ENCODE results near the gene SYNPO2. TPM values are rescaled to one million over a fixed set of nuclear protein-coding genes. Genes with fewer than 3 reads are reported as not detected.

The SYNPO2 gene
- total RNA-seq, 1 donor from 2014 or later, result 26.2 TPM

DNA sequence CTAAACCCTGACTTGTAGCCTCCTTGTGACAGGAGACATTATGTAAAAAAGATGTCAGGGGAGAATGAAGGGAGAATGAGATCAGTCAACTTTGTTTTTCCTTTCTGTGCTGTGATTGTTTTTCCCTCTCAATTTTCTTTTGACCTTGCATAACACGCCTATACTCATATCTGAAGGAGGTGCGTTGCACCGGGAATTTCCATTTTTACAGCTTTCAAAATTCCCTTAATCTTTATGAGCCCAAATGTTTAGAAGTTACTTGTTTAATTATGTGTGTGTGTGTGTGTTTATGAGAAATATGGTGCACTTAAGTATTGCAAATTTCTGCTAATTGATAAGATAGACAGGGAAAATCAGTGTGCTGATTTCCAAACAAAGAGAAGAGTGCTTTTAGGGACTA is 21.6 kb downstream of the SYNPO2 start:
- Histone ChIP-seq H3K4me3 (no peak overlapping the region), H3K27ac (no peak overlapping the region), H3K36me3 (no peaks in the 10 kb centered on the region), H3K4me1 (no peaks in the 10 kb centered on the region), H3K27me3 (ENCODE audit: low read depth) (no peaks in the 10 kb centered on the region), H3K9me3 (no peaks in the 10 kb centered on the region)
- intact Hi-C loops (cut with DNase I), result no loop called here
- ATAC-seq (peak in 1 of 2 donors; percentile 31), DNase-seq (no peak)
- TF ChIP-seq, protein P1, sequence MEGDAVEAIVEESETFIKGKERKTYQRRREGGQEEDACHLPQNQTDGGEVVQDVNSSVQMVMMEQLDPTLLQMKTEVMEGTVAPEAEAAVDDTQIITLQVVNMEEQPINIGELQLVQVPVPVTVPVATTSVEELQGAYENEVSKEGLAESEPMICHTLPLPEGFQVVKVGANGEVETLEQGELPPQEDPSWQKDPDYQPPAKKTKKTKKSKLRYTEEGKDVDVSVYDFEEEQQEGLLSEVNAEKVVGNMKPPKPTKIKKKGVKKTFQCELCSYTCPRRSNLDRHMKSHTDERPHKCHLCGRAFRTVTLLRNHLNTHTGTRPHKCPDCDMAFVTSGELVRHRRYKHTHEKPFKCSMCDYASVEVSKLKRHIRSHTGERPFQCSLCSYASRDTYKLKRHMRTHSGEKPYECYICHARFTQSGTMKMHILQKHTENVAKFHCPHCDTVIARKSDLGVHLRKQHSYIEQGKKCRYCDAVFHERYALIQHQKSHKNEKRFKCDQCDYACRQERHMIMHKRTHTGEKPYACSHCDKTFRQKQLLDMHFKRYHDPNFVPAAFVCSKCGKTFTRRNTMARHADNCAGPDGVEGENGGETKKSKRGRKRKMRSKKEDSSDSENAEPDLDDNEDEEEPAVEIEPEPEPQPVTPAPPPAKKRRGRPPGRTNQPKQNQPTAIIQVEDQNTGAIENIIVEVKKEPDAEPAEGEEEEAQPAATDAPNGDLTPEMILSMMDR (IDR thresholded peaks at IDR 0.05), result no peak

DNA sequence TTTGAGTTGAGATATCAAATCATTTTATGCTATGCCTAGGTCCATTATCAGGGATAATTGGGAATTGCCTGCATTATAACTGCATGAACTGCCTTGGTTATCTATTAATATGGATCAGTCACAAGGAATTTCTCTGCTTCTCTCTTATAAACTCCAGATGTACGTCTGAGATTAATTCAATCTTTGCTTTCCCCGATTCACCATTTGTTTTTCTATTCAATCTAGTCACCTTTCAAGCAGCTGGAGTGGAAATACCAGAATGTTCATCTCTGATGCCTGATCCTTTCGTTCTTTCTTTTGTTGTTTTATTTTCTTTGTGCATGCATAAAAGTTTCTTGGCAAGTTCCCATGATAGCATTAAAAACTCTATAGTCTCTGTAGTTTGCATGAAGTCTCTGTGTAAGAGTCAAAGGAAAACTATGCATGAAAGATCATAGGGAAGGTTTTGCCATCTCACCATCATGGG is 22.6 kb downstream of the SYNPO2 start:
- TF ChIP-seq, protein P1 (IDR thresholded peaks at IDR 0.05), result no peak
- Histone ChIP-seq H3K4me1 (no peaks in the 10 kb centered on the region), H3K9me3 (no peaks in the 10 kb centered on the region), H3K27me3 (ENCODE audit: low read depth) (no peaks in the 10 kb centered on the region), H3K36me3 (no peaks in the 10 kb centered on the region), H3K27ac (no peak overlapping the region), H3K4me3 (no peak overlapping the region)
- intact Hi-C loops (cut with DNase I), result no loop called here
- no peak for DNase-seq
- ATAC-seq, result no peak

DNA sequence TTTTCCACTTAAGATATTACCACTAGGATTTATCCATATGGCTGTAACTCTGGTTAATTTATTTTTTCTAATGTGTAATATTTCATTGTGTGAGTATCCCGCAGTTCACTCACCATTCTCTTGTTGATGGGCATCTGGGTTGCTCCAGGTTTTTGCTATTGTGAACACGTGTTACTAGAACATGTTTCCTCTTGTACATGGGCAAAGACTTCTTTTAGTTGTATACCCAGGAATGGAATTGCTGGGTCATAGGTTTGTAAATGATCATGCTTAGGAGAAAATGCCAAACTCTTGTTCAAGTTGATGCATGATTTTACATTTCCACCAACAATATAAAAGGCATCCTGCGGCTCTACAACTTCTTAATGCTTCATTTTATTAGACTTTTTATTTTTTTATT is 26.8 kb downstream of the SYNPO2 start:
- no peak overlapping the region for H3K4me3 ChIP-seq
- no peak for ATAC-seq
- H3K27ac ChIP-seq, result no peak overlapping the region
- H3K27me3 ChIP-seq (ENCODE audit: low read depth), result no peaks in the 10 kb centered on the region
- H3K36me3 ChIP-seq, result no peaks in the 10 kb centered on the region
- intact Hi-C loops (cut with DNase I), result no loop called here
- no peaks in the 10 kb centered on the region for H3K4me1 ChIP-seq
- DNase-seq, result no peak
- no peaks in the 10 kb centered on the region for H3K9me3 ChIP-seq
- TF ChIP-seq, protein P1 (IDR thresholded peaks at IDR 0.05), result no peak

DNA sequence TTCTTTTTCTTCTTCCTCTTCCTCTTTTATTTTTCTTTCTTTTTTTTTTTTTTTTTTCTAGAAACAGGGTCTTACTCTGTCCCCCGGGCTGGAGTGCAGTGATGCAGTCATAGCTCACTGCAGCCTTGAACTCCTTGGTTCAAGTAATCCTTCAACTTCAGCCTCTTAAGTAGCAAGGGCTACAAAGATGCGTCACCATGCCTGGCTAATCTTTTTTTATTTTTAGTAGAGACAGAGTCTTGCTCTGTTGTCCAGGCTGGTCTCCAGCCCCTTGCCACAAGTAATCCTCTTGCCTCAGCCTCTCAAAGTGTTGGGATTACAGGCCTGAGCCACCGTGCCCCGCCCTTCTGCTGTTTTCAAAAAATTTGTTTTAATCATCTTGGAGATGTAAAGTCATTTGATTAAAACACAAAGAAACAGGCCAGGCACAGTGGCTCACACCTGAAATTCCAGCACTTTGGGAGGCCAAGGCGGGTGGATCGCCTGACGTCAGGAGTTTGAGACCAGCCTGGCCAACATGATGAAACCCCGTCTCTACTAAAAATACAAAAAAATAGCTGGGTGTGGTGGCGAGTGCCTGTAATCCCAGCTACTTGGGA is 28.1 kb downstream of the SYNPO2 start:
- DNase-seq, result no peak
- H3K9me3 ChIP-seq, result no peaks in the 10 kb centered on the region
- H3K36me3 ChIP-seq, result no peaks in the 10 kb centered on the region
- TF ChIP-seq, protein P1 (IDR thresholded peaks at IDR 0.05), result no peak
- intact Hi-C loops (cut with DNase I), result no loop called here
- H3K27me3 ChIP-seq (ENCODE audit: low read depth), result no peaks in the 10 kb centered on the region
- no peaks in the 10 kb centered on the region for H3K4me1 ChIP-seq
- H3K27ac ChIP-seq, result no peak overlapping the region
- H3K4me3 ChIP-seq, result no peak overlapping the region
- ATAC-seq, result no peak

DNA sequence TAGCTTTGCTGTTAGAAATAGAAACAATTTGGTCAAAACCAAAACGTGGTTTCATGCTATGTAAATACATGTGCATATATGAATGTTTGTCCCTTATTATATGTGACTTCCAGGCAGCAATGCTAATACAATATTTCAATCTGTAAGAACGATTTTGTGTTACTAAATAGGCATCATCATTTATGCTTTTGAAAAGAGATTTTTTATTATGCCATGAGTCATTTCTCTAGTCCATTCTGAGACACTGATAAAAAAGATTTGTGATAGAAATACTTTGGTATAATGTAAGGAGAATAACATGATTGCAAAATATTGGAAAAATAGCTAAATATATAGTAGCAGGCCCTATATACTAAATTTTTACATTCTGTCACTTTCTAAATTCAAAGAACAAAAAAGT is 28.9 kb downstream of the SYNPO2 start:
- no peaks in the 10 kb centered on the region for H3K27me3 ChIP-seq (ENCODE audit: low read depth)
- intact Hi-C loops (cut with DNase I), result no loop called here
- TF ChIP-seq, protein P1 (IDR thresholded peaks at IDR 0.05), result no peak
- H3K27ac ChIP-seq, result no peak overlapping the region
- no peaks in the 10 kb centered on the region for H3K4me1 ChIP-seq
- H3K4me3 ChIP-seq, result no peak overlapping the region
- H3K36me3 ChIP-seq, result no peaks in the 10 kb centered on the region
- DNase-seq, result no peak
- ATAC-seq, result no peak
- H3K9me3 ChIP-seq, result no peaks in the 10 kb centered on the region

Data from lower lobe of right lung (tissue), 2 donors.